Cardiac muscle cell (in vitro differentiated cells and primary cell): Measurements from ENCODE around the gene TYW5. TPM values are rescaled to one million over a fixed set of nuclear protein-coding genes. Genes with fewer than 3 reads are reported as not detected.

ENCODE experiments used
- DNase-seq, 2 donors: peaks; one replicate each; pipeline versions ENCODE4 v3.0.0 to v3.0.0-alpha.2; 2010 to 2017; ENCODE audit warnings: low read depth in 1 of 2, low spot score in 1 of 2
- H3K27ac ChIP-seq: fragments of 200-600 bp; sonication (generic); 2 replicates; pipeline ENCODE4 v1.5.1; 2016
- H3K27me3 ChIP-seq: fragments of 200-600 bp; sonication (generic); 2 replicates; pipeline ENCODE4 v1.6.0; 2016; ENCODE audit warnings: control low read depth
- H3K36me3 ChIP-seq: fragments of 200-600 bp; sonication (generic); 2 replicates; pipeline ENCODE4 v1.5.1; 2016; ENCODE audit warnings: control low read depth
- H3K4me1 ChIP-seq: fragments of 200-600 bp; sonication (generic); 2 replicates; pipeline ENCODE4 v1.8.1; 2017; ENCODE audit warnings: low read depth, mild to moderate bottlenecking, mixed run types
- H3K4me3 ChIP-seq: fragments of 200-600 bp; sonication (generic); 2 replicates; pipeline ENCODE4 v1.5.1; 2016; ENCODE audit warnings: mild to moderate bottlenecking
- H3K9me3 ChIP-seq: fragments of 200-600 bp; sonication (generic); 2 replicates; pipeline ENCODE4 v1.5.1; 2017; ENCODE audit warnings: low read depth, mild to moderate bottlenecking, control low read depth
- CTCF ChIP-seq: IDR thresholded peaks from 2 replicates; pipeline ENCODE4 v1.5.1; 2012; ENCODE audit warnings: low read depth, mild to moderate bottlenecking, low read length
- polyA plus RNA-seq: library from polyadenylated mRNA; unstranded; fragments of >200 nt; fragmentation: Nextera tagmentation; extraction: Ambion mirVana; gene quantifications from 2 replicates; pipeline ENCODE4 v1.2.1, GENCODE V29; 2016
- total RNA-seq: library from RNA; depleted of rRNA; stranded (reverse); fragments of >200 nt; gene quantifications from 2 replicates; pipeline ENCODE4 v1.2.3, GENCODE V29; 2016

The TYW5 gene
- total and polyA plus RNA-seq, 2 experiments from 2014 or later = 6.4 to 8.8 TPM

GRCh38 chr2:199966405-199966804 lies 11.1 kb upstream of the TYW5 start:
- H3K36me3 ChIP-seq = peaks cover 35% of the 10 kb centered on the region
- no peaks in the 10 kb centered on the region for H3K27me3 ChIP-seq
- no peak for TF ChIP-seq CTCF
- no peaks in the 10 kb centered on the region for H3K4me1 ChIP-seq
- no peak overlapping the region for H3K4me3 ChIP-seq
- peak in 1 of 2 donors; percentile 15 for DNase-seq
- H3K9me3 ChIP-seq = no peaks in the 10 kb centered on the region
- H3K27ac ChIP-seq = no peak overlapping the region

GRCh38 chr2:199962203-199962602 lies 6.9 kb upstream of the TYW5 start:
- H3K36me3 ChIP-seq = peaks cover 57% of the 10 kb centered on the region
- no peaks in the 10 kb centered on the region for H3K27me3 ChIP-seq
- DNase-seq = no peak
- no peak overlapping the region for H3K4me3 ChIP-seq
- no peaks in the 10 kb centered on the region for H3K9me3 ChIP-seq
- no peak for TF ChIP-seq CTCF
- no peak overlapping the region for H3K27ac ChIP-seq
- peaks cover 2% of the 10 kb centered on the region for H3K4me1 ChIP-seq

- Histone ChIP-seq H3K4me3 (no peak overlapping the region), H3K4me1 (peaks cover 11% of the 10 kb centered on the region), H3K27me3 (no peaks in the 10 kb centered on the region), H3K9me3 (no peaks in the 10 kb centered on the region), H3K27ac (no peak overlapping the region), H3K36me3 (peaks cover 38% of the 10 kb centered on the region)
- no peak for TF ChIP-seq CTCF
- DNase-seq = no peak
These were observed 2.7 kb upstream of the TYW5 start for GRCh38 chr2:199958014-199958413.

- no peaks in the 10 kb centered on the region for H3K27me3 ChIP-seq
- H3K4me3 ChIP-seq = peak overlapping the region; percentile 71
- TF ChIP-seq CTCF = no peak
- DNase-seq = peak in 1 of 2 donors; percentile 7
- peaks cover 11% of the 10 kb centered on the region for H3K4me1 ChIP-seq
- peaks cover 21% of the 10 kb centered on the region for H3K36me3 ChIP-seq
- H3K27ac ChIP-seq = peak overlapping the region; percentile 99
- H3K9me3 ChIP-seq = no peaks in the 10 kb centered on the region
These were observed 730 bp upstream of the TYW5 start for GRCh38 chr2:199956062-199956380.

GRCh38 chr2:199955007-199955338 lies 318 bp downstream of the TYW5 start:
- TF ChIP-seq CTCF = no peak
- H3K4me3 ChIP-seq = peak overlapping the region; percentile 71
- DNase-seq = no peak
- H3K4me1 ChIP-seq = peaks cover 11% of the 10 kb centered on the region
- H3K36me3 ChIP-seq = peaks cover 11% of the 10 kb centered on the region
- H3K27ac ChIP-seq = peak overlapping the region; percentile 99
- no peaks in the 10 kb centered on the region for H3K9me3 ChIP-seq
- no peaks in the 10 kb centered on the region for H3K27me3 ChIP-seq

- Histone ChIP-seq H3K9me3 (no peaks in the 10 kb centered on the region), H3K36me3 (peaks cover 24% of the 10 kb centered on the region), H3K4me1 (no peaks in the 10 kb centered on the region), H3K27ac (no peak overlapping the region), H3K27me3 (no peaks in the 10 kb centered on the region), H3K4me3 (no peak overlapping the region)
- TF ChIP-seq CTCF = no peak
- no peak for DNase-seq
These were observed 4.3 kb downstream of the TYW5 start for GRCh38 chr2:199951023-199951422.
